Neural progenitor cell (in vitro differentiated cells): Measurements from ENCODE around the gene HMCES. TPM values are rescaled to one million over a fixed set of nuclear protein-coding genes. Genes with fewer than 3 reads are reported as not detected.
A peak's percentile ranks its signal among the peaks of the same experiment; 100 is the strongest.

Experiments
- DNase-seq: peaks from one replicate; pipeline ENCODE4 v3.0.0-alpha.2; 2016; ENCODE audit warnings: low spot score
- H2AFZ ChIP-seq: fragments of 200-600 bp; sonication (generic); replicated peaks from 2 replicates; pipeline ENCODE4 v1.6.1; 2016; ENCODE audit warnings: antibody characterized with exemption
- H3F3A ChIP-seq: fragments of 200-600 bp; sonication (generic); 2 replicates; pipeline ENCODE4 v1.6.1; 2016; ENCODE audit warnings: antibody characterized with exemption, low read depth
- H3K27ac ChIP-seq: fragments of 200-600 bp; sonication (generic); 2 replicates; pipeline ENCODE4 v1.5.1; 2016; ENCODE audit warnings: mild to moderate bottlenecking
- H3K27me3 ChIP-seq: fragments of 200-600 bp; sonication (generic); 2 replicates; pipeline ENCODE4 v1.6.1; 2016; ENCODE audit warnings: mild to moderate bottlenecking, moderate library complexity
- H3K36me3 ChIP-seq: fragments of 200-600 bp; sonication (generic); 2 replicates; pipeline ENCODE4 v1.5.1; 2016
- H3K4me1 ChIP-seq: fragments of 200-600 bp; sonication (generic); 2 replicates; pipeline ENCODE4 v1.6.1; 2016; ENCODE audit warnings: mixed run types
- H3K4me2 ChIP-seq: fragments of 200-600 bp; sonication (generic); 2 replicates; pipeline ENCODE4 v1.6.1; 2016
- H3K4me3 ChIP-seq: fragments of 200-600 bp; sonication (generic); 2 replicates; pipeline ENCODE4 v1.5.1; 2016
- H3K79me2 ChIP-seq: fragments of 200-600 bp; sonication (generic); 2 replicates; pipeline ENCODE4 v1.6.1; 2016; ENCODE audit warnings: low read depth
- H3K9ac ChIP-seq: fragments of 200-600 bp; sonication (generic); 2 replicates; pipeline ENCODE4 v1.6.1; 2016
- H3K9me3 ChIP-seq: fragments of 200-600 bp; sonication (generic); 2 replicates; pipeline ENCODE4 v1.5.1; 2016; ENCODE audit warnings: low read depth
- H4K20me1 ChIP-seq: fragments of 200-600 bp; sonication (generic); 2 replicates; pipeline ENCODE4 v1.6.1; 2016; ENCODE audit warnings: low read depth
- H3K27ac Mint-ChIP-seq: 3 replicates; pipeline ENCODE4 v1.8.0; 2021; ENCODE audit warnings: mixed read lengths
- H3K27me3 Mint-ChIP-seq: 2 replicates; pipeline ENCODE4 v1.8.0; 2022; ENCODE audit warnings: low read depth, mild to moderate bottlenecking, inconsistent platforms, moderate library complexity, mixed read lengths; ENCODE audit not compliant: insufficient read depth
- H3K36me3 Mint-ChIP-seq: 3 replicates; pipeline ENCODE4 v1.8.0; 2021; ENCODE audit warnings: mixed read lengths
- H3K4me1 Mint-ChIP-seq: 3 replicates; pipeline ENCODE4 v1.8.0; 2021; ENCODE audit warnings: mixed read lengths
- H3K4me3 Mint-ChIP-seq: 3 replicates; pipeline ENCODE4 v1.8.0; 2021; ENCODE audit warnings: mild to moderate bottlenecking, moderate library complexity, mixed read lengths
- H3K9me3 Mint-ChIP-seq: 3 replicates; pipeline ENCODE4 v1.8.0; 2020; ENCODE audit warnings: mixed read lengths
- EZH2 ChIP-seq: fragments of 200-600 bp; sonication (generic); IDR thresholded peaks from 2 replicates; pipeline ENCODE4 v1.6.1; 2017; ENCODE audit warnings: antibody characterized with exemption, mild to moderate bottlenecking, moderate library complexity
- EZH2phosphoT487 ChIP-seq: fragments of 200-600 bp; sonication (generic); IDR thresholded peaks from 2 replicates; pipeline ENCODE4 v1.6.1; 2017; ENCODE audit warnings: antibody characterized with exemption
- total RNA-seq: library from RNA; depleted of rRNA; stranded (reverse); fragments of >200 nt; gene quantifications from 2 replicates; pipeline ENCODE4 v1.2.3, GENCODE V29; 2015; ENCODE audit warnings: low replicate concordance
- TF ChIP-seq, protein P1 (sequence below): fragments of 200-600 bp; sonication (generic); IDR thresholded peaks from 2 replicates; pipeline ENCODE4 v1.5.1; 2017; ENCODE audit warnings: antibody characterized with exemption, mild to moderate bottlenecking

Gene HMCES
- total RNA-seq, 1 donor from 2014 or later: 25.1 TPM

GRCh38 chr3:129313665-129314385, 35.2 kb downstream of the HMCES start:
- peaks cover 38% of the 10 kb centered on the region for H3F3A ChIP-seq
- TF ChIP-seq EZH2 (no peak), EZH2phosphoT487 (no peak)
- TF ChIP-seq, protein P1, sequence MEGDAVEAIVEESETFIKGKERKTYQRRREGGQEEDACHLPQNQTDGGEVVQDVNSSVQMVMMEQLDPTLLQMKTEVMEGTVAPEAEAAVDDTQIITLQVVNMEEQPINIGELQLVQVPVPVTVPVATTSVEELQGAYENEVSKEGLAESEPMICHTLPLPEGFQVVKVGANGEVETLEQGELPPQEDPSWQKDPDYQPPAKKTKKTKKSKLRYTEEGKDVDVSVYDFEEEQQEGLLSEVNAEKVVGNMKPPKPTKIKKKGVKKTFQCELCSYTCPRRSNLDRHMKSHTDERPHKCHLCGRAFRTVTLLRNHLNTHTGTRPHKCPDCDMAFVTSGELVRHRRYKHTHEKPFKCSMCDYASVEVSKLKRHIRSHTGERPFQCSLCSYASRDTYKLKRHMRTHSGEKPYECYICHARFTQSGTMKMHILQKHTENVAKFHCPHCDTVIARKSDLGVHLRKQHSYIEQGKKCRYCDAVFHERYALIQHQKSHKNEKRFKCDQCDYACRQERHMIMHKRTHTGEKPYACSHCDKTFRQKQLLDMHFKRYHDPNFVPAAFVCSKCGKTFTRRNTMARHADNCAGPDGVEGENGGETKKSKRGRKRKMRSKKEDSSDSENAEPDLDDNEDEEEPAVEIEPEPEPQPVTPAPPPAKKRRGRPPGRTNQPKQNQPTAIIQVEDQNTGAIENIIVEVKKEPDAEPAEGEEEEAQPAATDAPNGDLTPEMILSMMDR: no peak
- no peaks in the 10 kb centered on the region for H3K9me3 ChIP-seq
- no peaks in the 10 kb centered on the region for H3K9me3 Mint-ChIP-seq
- H3K27ac ChIP-seq: no peak overlapping the region
- peaks cover 10% of the 10 kb centered on the region for H3K4me1 ChIP-seq
- DNase-seq: no peak
- peaks cover 8% of the 10 kb centered on the region for H3K36me3 Mint-ChIP-seq
- peak overlapping the region; percentile 80 for H3K4me2 ChIP-seq
- peaks cover 8% of the 10 kb centered on the region for H3K27me3 Mint-ChIP-seq
- H3K4me3 Mint-ChIP-seq: peak overlapping the region; percentile 94
- H3K79me2 ChIP-seq: peaks cover 48% of the 10 kb centered on the region
- H3K36me3 ChIP-seq: no peaks in the 10 kb centered on the region
- no peak overlapping the region for H2AFZ ChIP-seq
- H3K27me3 ChIP-seq: no peaks in the 10 kb centered on the region
- no peak overlapping the region for H3K27ac Mint-ChIP-seq
- no peak overlapping the region for H3K9ac ChIP-seq
- H3K4me1 Mint-ChIP-seq: peaks cover 28% of the 10 kb centered on the region
- H4K20me1 ChIP-seq: peaks cover 30% of the 10 kb centered on the region
- peak overlapping the region; percentile 92 for H3K4me3 ChIP-seq

DNA sequence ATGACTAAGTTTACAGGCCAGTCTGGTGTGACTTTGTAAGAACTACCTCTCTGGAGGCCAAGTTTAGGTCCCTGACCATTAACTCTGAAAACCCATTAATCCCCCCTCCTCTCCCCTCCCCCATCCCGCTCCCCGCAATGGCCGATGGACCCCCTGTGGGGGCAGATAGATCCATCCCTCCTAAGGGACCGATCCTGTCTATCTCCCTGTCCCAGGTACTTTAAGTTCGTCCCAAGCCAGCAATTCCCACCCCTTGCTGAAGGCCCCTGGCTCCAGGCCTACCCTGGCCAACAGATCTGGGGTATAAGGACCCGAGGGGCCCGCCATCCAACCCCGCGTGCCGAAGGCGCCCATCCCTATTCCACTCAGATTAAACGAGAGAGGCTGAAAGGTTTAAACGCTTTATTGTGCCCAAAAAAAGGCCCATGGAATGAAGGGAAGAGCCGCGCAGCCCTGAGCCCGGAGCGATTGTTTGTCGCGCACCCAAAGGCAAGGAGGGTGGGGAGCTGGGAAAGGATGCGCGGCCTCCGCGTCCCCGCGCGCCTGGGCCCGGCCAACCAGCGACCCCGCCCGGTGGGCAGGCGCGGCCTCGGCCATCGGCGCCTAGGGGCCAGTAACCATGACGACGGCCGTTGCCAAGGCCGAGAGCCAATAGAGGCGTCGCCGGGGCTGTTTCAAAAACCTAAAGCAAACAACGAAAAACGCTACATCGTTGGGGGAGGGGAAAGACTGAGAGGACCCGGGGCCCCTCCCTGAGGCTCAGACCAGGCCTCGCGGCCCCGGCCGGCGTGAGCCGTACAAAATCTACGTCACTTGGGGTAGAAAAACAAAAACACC, 35.9 kb downstream of the HMCES start:
- peak overlapping the region; percentile 94 for H3K4me3 Mint-ChIP-seq
- peaks cover 10% of the 10 kb centered on the region for H3K4me1 ChIP-seq

GRCh38 chr3:129315223-129315997, 36.7 kb downstream of the HMCES start:
- Histone ChIP-seq H3F3A (peaks cover 38% of the 10 kb centered on the region), H3K27me3 (no peaks in the 10 kb centered on the region), H3K36me3 (no peaks in the 10 kb centered on the region), H3K27ac (no peak overlapping the region), H3K9me3 (no peaks in the 10 kb centered on the region), H2AFZ (no peak overlapping the region), H3K4me3 (peak overlapping the region; percentile 92), H3K79me2 (peaks cover 48% of the 10 kb centered on the region), H4K20me1 (peaks cover 30% of the 10 kb centered on the region), H3K9ac (peak overlapping the region; percentile 88), H3K4me1 (peaks cover 10% of the 10 kb centered on the region), H3K4me2 (peak overlapping the region; percentile 80)
- TF ChIP-seq EZH2: no peak
- TF ChIP-seq EZH2phosphoT487: no peak
- TF ChIP-seq, protein P1: no peak
- Mint-ChIP-seq H3K27me3 (peaks cover 10% of the 10 kb centered on the region), H3K4me3 (peak overlapping the region; percentile 98), H3K36me3 (peaks cover 8% of the 10 kb centered on the region), H3K27ac (peak overlapping the region; percentile 98), H3K9me3 (no peaks in the 10 kb centered on the region), H3K4me1 (peaks cover 28% of the 10 kb centered on the region)
- peak; percentile 38 for DNase-seq

More for the DNA sequence above, 35.9 kb downstream of the HMCES start:
- Mint-ChIP-seq H3K4me1 (peaks cover 28% of the 10 kb centered on the region), H3K27ac (peak overlapping the region; percentile 92), H3K27me3 (peaks cover 8% of the 10 kb centered on the region), H3K36me3 (peaks cover 8% of the 10 kb centered on the region), H3K9me3 (no peaks in the 10 kb centered on the region)
- TF ChIP-seq, protein P1: peak; percentile 39
- peak; percentile 12 for TF ChIP-seq EZH2
- no peak for TF ChIP-seq EZH2phosphoT487
- H3K36me3 ChIP-seq: no peaks in the 10 kb centered on the region
- H3K79me2 ChIP-seq: peaks cover 48% of the 10 kb centered on the region
- peak; percentile 97 for DNase-seq
- H3K27me3 ChIP-seq: no peaks in the 10 kb centered on the region
- no peak overlapping the region for H2AFZ ChIP-seq
- H3K4me3 ChIP-seq: peak overlapping the region; percentile 92
- H3K9me3 ChIP-seq: no peaks in the 10 kb centered on the region
- H3K27ac ChIP-seq: no peak overlapping the region
- peak overlapping the region; percentile 80 for H3K4me2 ChIP-seq
- H4K20me1 ChIP-seq: peaks cover 30% of the 10 kb centered on the region
- H3K9ac ChIP-seq: peak overlapping the region; percentile 88
- H3F3A ChIP-seq: peaks cover 38% of the 10 kb centered on the region
